Right cardiac atrium (tissue), 5 donors: ENCODE measurements around the gene TNFAIP1. TPM values are rescaled to one million over a fixed set of nuclear protein-coding genes. Genes with fewer than 3 reads are reported as not detected.
A peak's percentile ranks its signal among the peaks of the same experiment; 100 is the strongest.

Experiments used
- ATAC-seq, 2 donors: fragments of 200-7000 bp; cut with Tn5 transposase; one replicate each; pipeline versions ENCODE4 v1.8.0 to v1.9.1; 2020; ENCODE audit warnings: moderate library complexity in 2 of 2, mild to moderate bottlenecking in 1 of 2
- DNase-seq, 3 donors: peaks; one replicate each; pipeline ENCODE4 v3.0.0-alpha.2; 2020
- H3K27ac ChIP-seq: one replicate; pipeline ENCODE4 v1.5.1; 2013; ENCODE audit warnings: mild to moderate bottlenecking, low read length, control low read depth, moderate library complexity
- H3K27me3 ChIP-seq: one replicate; pipeline ENCODE4 v1.6.1; 2013; ENCODE audit not compliant: control insufficient read depth, insufficient read depth
- H3K4me1 ChIP-seq: one replicate; pipeline ENCODE4 v1.6.1; 2013; ENCODE audit warnings: low read length; ENCODE audit not compliant: control insufficient read depth, insufficient read depth
- H3K4me3 ChIP-seq: one replicate; pipeline ENCODE4 v1.5.1; 2013; ENCODE audit warnings: low read length, control low read depth
- H3K9me3 ChIP-seq: one replicate; pipeline ENCODE4 v1.6.1; 2013; ENCODE audit warnings: low read length; ENCODE audit not compliant: control insufficient read depth
- WGBS: extraction: QIAGEN DNeasy Blood & Tissue Kit; methylation state at CpG from one replicate; pipeline ENCODE4 v1.1.7; 2013; 5-methylcytosine and 5-hydroxymethylcytosine counted together
- intact Hi-C, 4 donors: fragments of 100-400 bp; cut with DNase I; formaldehyde crosslinking; loops; one replicate each; pipeline versions ENCODE4 v1.11.0 to v1.14.0; 2022 to 2023
- polyA plus RNA-seq: library from polyadenylated mRNA; stranded (reverse); fragments of 200-250 nt; gene quantifications from one replicate; pipeline ENCODE4 v1.2.3, GENCODE V29; 2013
- total RNA-seq, 4 donors: library from RNA; stranded (reverse); fragmentation: NEBNext Ultra II Directional; extraction: Animal tissue kit (Norgen Biotek cat#: 25700); gene quantifications; one replicate each; pipeline ENCODE4 v1.2.1, GENCODE V29; 2021
- donor health status: healthy with polysubstance abuse.
- donor health status: DM: no; HTN: yes; CAD: no.
- donor health status: DM: no; HTN: no; CAD: no.
- donor health status: DM: no; HTN: yes; CAD: no; lungs with severe emphysema.
- donor health status: DM: yes; HTN: yes; CAD: no.

The TNFAIP1 gene
- total and polyA plus RNA-seq, 5 donors = 20.1 to 72.3 (median 33.7) TPM

GRCh38 chr17:28315846-28316705 is 19.5 kb upstream of the TNFAIP1 start:
- no peak overlapping the region for H3K4me3 ChIP-seq
- H3K27ac ChIP-seq = no peak overlapping the region
- ATAC-seq (no peak), DNase-seq (no peak)
- intact Hi-C loops = no loop called here
- peaks cover 2% of the 10 kb centered on the region for H3K4me1 ChIP-seq
- H3K9me3 ChIP-seq = no peaks in the 10 kb centered on the region
- 90% methylated on average over 4 of the region's 4 CpGs for WGBS
- no peaks in the 10 kb centered on the region for H3K27me3 ChIP-seq

GRCh38 chr17:28317099-28317965 is 18.2 kb upstream of the TNFAIP1 start:
- Histone ChIP-seq H3K4me1 (peaks cover 2% of the 10 kb centered on the region), H3K9me3 (no peaks in the 10 kb centered on the region), H3K27me3 (no peaks in the 10 kb centered on the region), H3K27ac (no peak overlapping the region), H3K4me3 (no peak overlapping the region)
- DNase-seq = no peak
- intact Hi-C loops = no loop called here
- no peak for ATAC-seq
- 77% methylated on average over 21 of the region's 21 CpGs for WGBS

GRCh38 chr17:28317966-28318758 is 17.4 kb upstream of the TNFAIP1 start:
- 10% methylated on average over 40 of the region's 40 CpGs for WGBS
- H3K27me3 ChIP-seq = no peaks in the 10 kb centered on the region
- DNase-seq = no peak
- no peaks in the 10 kb centered on the region for H3K9me3 ChIP-seq
- intact Hi-C loops = no loop called here
- peak; percentile 4 to 16 for ATAC-seq
- H3K4me3 ChIP-seq = peak overlapping the region; percentile 23
- peaks cover 2% of the 10 kb centered on the region for H3K4me1 ChIP-seq
- H3K27ac ChIP-seq = no peak overlapping the region

DNA sequence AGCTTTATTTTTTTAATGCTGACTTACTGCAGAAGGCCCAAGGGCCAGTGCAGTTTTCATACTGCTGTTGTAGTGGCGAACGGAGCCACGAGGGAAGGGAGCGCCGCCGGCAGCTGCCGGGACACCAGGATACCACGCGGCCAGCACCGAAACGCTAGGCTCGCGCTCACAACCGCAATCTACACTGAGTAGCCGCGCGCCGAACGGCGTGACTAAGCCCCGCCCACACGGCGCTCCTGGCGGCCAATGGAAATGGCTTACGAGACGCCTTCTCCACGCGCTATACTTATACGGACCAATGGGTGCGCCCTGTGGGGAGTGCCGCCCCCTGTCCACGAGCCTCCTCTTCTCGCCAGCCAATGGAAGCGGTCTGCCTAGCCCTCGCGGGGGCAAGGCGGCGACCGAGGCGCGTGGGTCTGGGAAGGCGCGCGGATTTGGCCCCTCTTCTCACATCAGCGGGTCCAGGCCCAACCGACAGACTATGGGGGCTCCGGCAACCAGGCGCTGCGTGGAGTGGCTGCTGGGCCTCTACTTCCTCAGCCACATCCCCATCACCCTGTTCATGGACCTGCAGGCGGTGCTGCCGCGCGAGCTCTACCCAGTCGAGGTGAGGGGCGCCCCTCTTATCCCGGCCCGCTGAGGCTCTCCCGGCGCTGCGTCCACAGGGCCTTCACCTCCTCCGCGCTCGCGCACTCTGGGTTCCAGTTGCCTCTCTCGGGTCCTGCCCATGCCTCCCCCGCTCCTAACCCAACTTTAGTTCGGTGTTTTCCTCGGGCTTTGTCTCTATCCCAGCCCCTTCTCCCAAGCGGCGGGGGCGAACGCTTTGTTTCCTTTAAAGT is 16.6 kb upstream of the TNFAIP1 start, which contains the start of gene TMEM97:
TMEM97 (plus strand) TSS at position 442 of the 839 bp plus-strand sequence; CDS start at position 482, 40 bp downstream.
- intact Hi-C loops = no loop called here
- under 1% methylated on average over 72 of the region's 72 CpGs for WGBS

DNA sequence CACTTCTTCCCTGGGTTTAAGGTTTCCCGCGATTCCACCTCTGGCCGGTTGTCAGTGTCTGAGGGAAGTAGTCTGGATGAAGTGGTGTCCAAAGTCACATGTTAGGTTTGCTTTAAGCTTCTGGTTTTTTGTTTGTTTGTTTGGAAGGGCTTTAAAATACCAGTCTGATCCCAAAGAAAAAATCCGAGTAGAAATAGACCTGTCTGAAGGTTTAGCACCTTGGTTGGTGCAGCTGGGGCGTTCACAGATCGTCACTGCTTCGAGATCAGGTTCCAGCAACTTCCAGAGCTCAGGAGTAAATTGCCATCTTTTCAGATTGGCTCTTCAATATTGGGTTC is 16.0 kb upstream of the TNFAIP1 start:
- H3K4me1 ChIP-seq = peaks cover 2% of the 10 kb centered on the region
- ATAC-seq (no peak), DNase-seq (no peak)
- intact Hi-C loops = no loop called here
- WGBS = 2% methylated on average over 7 of the region's 7 CpGs
- H3K4me3 ChIP-seq = peak overlapping the region; percentile 38
- no peak overlapping the region for H3K27ac ChIP-seq
- no peaks in the 10 kb centered on the region for H3K9me3 ChIP-seq
- no peaks in the 10 kb centered on the region for H3K27me3 ChIP-seq

More for the DNA sequence above, 16.6 kb upstream of the TNFAIP1 start, which contains the start of gene TMEM97:
- Histone ChIP-seq H3K9me3 (no peaks in the 10 kb centered on the region), H3K4me1 (peaks cover 2% of the 10 kb centered on the region), H3K4me3 (peak within 1 kb of the TSS; percentile 38), H3K27ac (no peak within 1 kb of the TSS), H3K27me3 (no peaks in the 10 kb centered on the region)
- DNase-seq (peak; percentile 97 to 99 (median 98)), ATAC-seq (peak; percentile 100)

DNA sequence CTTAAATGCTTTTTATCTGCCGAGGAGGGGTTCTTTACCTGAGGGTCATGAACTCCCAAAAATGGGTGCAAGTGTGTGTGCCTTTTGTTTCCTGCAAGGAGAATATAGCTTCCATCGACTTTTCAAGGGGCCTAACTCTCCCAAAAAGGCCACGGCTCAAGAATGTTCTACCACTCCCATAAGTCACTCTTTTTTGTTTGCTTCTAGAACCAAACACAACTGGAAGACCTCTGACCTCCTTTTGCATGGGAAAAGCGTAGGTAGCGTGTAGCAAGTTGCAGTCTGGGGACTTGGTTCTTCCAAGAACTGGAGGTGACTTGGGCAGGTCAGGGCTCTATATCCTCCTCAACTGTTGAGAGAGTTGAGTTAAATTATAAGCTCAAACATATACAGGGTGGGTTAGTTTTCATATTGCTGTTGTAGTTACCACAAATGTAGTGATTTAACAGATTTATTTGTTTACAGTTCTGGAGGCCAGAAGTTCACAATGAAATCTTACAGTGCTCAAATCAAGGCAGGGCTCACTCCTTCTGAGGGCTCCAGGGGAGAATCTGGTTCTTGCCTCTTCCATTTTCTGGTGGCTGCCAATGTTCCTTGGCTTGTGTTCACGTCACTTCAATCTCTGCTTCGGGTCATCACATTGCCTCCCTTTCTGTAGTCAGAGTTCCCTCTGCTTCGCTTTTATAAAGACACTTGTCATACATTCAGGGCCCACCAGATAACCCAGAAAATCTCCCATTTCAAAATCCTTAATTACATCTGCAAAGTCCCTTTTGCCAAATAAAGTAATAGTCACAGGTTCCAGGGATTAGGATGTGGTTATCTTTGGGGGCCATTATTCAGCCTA is 15.1 kb upstream of the TNFAIP1 start:
- intact Hi-C loops = no loop called here
- 71% methylated on average over 8 of the region's 8 CpGs for WGBS
- no peaks in the 10 kb centered on the region for H3K27me3 ChIP-seq
- DNase-seq = no peak
- H3K4me1 ChIP-seq = peaks cover 2% of the 10 kb centered on the region
- ATAC-seq = no peak
- H3K4me3 ChIP-seq = no peak overlapping the region
- no peaks in the 10 kb centered on the region for H3K9me3 ChIP-seq
- no peak overlapping the region for H3K27ac ChIP-seq

GRCh38 chr17:28324267-28324745 is 11.3 kb upstream of the TNFAIP1 start:
- no peak overlapping the region for H3K27ac ChIP-seq
- 82% methylated on average over 5 of the region's 5 CpGs for WGBS
- H3K9me3 ChIP-seq = no peaks in the 10 kb centered on the region
- H3K4me3 ChIP-seq = no peak overlapping the region
- intact Hi-C loops = no loop called here
- DNase-seq = no peak
- H3K27me3 ChIP-seq = no peaks in the 10 kb centered on the region
- no peaks in the 10 kb centered on the region for H3K4me1 ChIP-seq
- no peak for ATAC-seq

- H3K27me3 ChIP-seq = no peaks in the 10 kb centered on the region
- 89% methylated on average over 3 of the region's 3 CpGs for WGBS
- no peaks in the 10 kb centered on the region for H3K4me1 ChIP-seq
- H3K4me3 ChIP-seq = no peak overlapping the region
- no peak for ATAC-seq
- intact Hi-C loops = no loop called here
- no peak for DNase-seq
- H3K9me3 ChIP-seq = no peaks in the 10 kb centered on the region
- H3K27ac ChIP-seq = no peak overlapping the region
These were observed 10.8 kb upstream of the TNFAIP1 start for GRCh38 chr17:28324781-28325180.

DNA sequence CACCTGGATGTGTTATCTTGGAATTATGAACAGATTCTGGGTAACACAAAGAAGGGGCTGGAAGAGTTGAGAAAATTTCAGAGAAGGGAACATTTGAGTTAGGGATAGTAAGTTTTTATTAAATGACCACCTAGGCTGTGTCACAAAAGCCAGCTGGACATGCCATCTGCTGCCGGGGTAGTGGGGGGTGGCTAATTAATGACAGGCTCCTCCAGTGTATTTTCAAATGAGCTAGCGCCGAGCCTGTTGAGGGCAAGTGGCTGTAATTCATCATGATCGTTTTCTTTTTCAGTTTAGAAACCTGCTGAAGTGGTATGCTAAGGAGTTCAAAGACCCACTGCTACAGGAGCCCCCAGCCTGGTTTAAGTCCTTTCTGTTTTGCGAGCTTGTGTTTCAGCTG is 10.3 kb upstream of the TNFAIP1 start:
- ATAC-seq (no peak), DNase-seq (no peak)
- no peaks in the 10 kb centered on the region for H3K4me1 ChIP-seq
- H3K27ac ChIP-seq = no peak overlapping the region
- 83% methylated on average over 5 of the region's 5 CpGs for WGBS
- H3K27me3 ChIP-seq = no peaks in the 10 kb centered on the region
- no peak overlapping the region for H3K4me3 ChIP-seq
- H3K9me3 ChIP-seq = no peaks in the 10 kb centered on the region
- intact Hi-C loops = no loop called here
